ENCODE data around the gene ZFHX2. TPM values are rescaled to one million over a fixed set of nuclear protein-coding genes. Genes with fewer than 3 reads are reported as not detected.

Gene ZFHX2
- total and polyA plus RNA-seq, 2 of the 13 experiments (the other 11 are each of a cell fraction or from before 2014, with no cell fraction given), result 0.17 to 0.44 TPM

- TF ChIP-seq NAIF1 (CRISPR knock-in tag; IDR thresholded peaks at IDR 0.05; ENCODE audit: borderline replicate concordance) (no peak), HOXA7 (CRISPR knock-in tag; IDR thresholded peaks at IDR 0.05) (no peak), ZFP36L1 (CRISPR knock-in tag; IDR thresholded peaks at IDR 0.05) (no peak), ZUFSP (CRISPR knock-in tag; IDR thresholded peaks at IDR 0.05; ENCODE audit: borderline replicate concordance) (no peak), ZNF737 (CRISPR knock-in tag; IDR thresholded peaks at IDR 0.05; ENCODE audit: borderline replicate concordance) (no peak), RNF219 (CRISPR knock-in tag; IDR thresholded peaks at IDR 0.05) (no peak), TCF7L2 (IDR thresholded peaks at IDR 0.05; ENCODE audit: low read depth, low read length) (no peak), HES4 (CRISPR knock-in tag; IDR thresholded peaks at IDR 0.05; ENCODE audit: borderline replicate concordance) (no peak), HNF1B (CRISPR knock-in tag; IDR thresholded peaks at IDR 0.05) (peak; percentile 71), SRY (CRISPR knock-in tag; IDR thresholded peaks at IDR 0.05) (no peak), ZNF512 (CRISPR knock-in tag; IDR thresholded peaks at IDR 0.05) (no peak), THAP9 (CRISPR knock-in tag; IDR thresholded peaks at IDR 0.05; ENCODE audit: borderline replicate concordance) (0 out of 2 replicates have a peak, but pooled peaks have one; percentile 62), MLLT10 (CRISPR knock-in tag; IDR thresholded peaks at IDR 0.05) (no peak), TP53 (CRISPR knock-in tag; conservative IDR thresholded peaks at IDR 0.05) (no peak), ZFYVE20 (CRISPR knock-in tag; IDR thresholded peaks at IDR 0.05; ENCODE audit: borderline replicate concordance, low read depth) (no peak), REPIN1 (CRISPR knock-in tag; IDR thresholded peaks at IDR 0.05; ENCODE audit: borderline replicate concordance, low read depth) (peak; percentile 46; the same call in 1 of the 2 replicates), SMAD3 (CRISPR knock-in tag; IDR thresholded peaks at IDR 0.05) (no peak), ZNF563 (CRISPR knock-in tag; IDR thresholded peaks at IDR 0.05) (no peak)
Measured at GRCh38 chr14:23539248-23540140, 12.1 kb downstream of the ZFHX2 start (continued).

All from HepG2 (cell line).